Globus pallidus (tissue), 1 donor: ENCODE measurements around the gene WHRN.
A peak's percentile ranks its signal among the peaks of the same experiment; 100 is the strongest.

Experiments
- DNase-seq: peaks from one replicate; pipeline ENCODE4 v3.0.0-alpha.2; 2015; ENCODE audit warnings: low spot score

Gene WHRN

GRCh38 chr9:114513055-114513958, 8.0 kb upstream of the WHRN start:
- DNase-seq: no peak

GRCh38 chr9:114511978-114512874, 7.0 kb upstream of the WHRN start:
- peak; percentile 35 for DNase-seq

GRCh38 chr9:114507726-114508125, 2.5 kb upstream of the WHRN start:
- peak; percentile 68 for DNase-seq

GRCh38 chr9:114506082-114506390, 763 bp upstream of the WHRN start:
- DNase-seq: no peak

GRCh38 chr9:114504341-114505186, 709 bp downstream of the WHRN start:
- DNase-seq: peak; percentile 55

- peak; percentile 56 for DNase-seq
Observed at GRCh38 chr9:114503522-114504340, 1.5 kb downstream of the WHRN start.

- peak; percentile 55 for DNase-seq
Observed at GRCh38 chr9:114503009-114503408, 2.3 kb downstream of the WHRN start.

- peak; percentile 83 for DNase-seq
Observed at GRCh38 chr9:114501796-114502682, 3.2 kb downstream of the WHRN start.

GRCh38 chr9:114500697-114501292, 4.5 kb downstream of the WHRN start:
- DNase-seq: peak; percentile 65

GRCh38 chr9:114499941-114500696, 5.2 kb downstream of the WHRN start:
- DNase-seq: peak; percentile 54

GRCh38 chr9:114499528-114499927, 5.7 kb downstream of the WHRN start:
- DNase-seq: peak; percentile 86

GRCh38 chr9:114497727-114498382, 7.4 kb downstream of the WHRN start:
- no peak for DNase-seq

GRCh38 chr9:114497236-114497635, 8.0 kb downstream of the WHRN start:
- DNase-seq: no peak

GRCh38 chr9:114496011-114496410, 9.3 kb downstream of the WHRN start:
- no peak for DNase-seq

GRCh38 chr9:114494776-114495569, 10.3 kb downstream of the WHRN start:
- DNase-seq: peak; percentile 22

- no peak for DNase-seq
Observed at GRCh38 chr9:114493521-114494184, 11.6 kb downstream of the WHRN start.

GRCh38 chr9:114492991-114493390, 12.3 kb downstream of the WHRN start:
- DNase-seq: no peak
